HG03045 (cell line): ENCODE data around the gene CCDC17.

Experiments
- ATAC-seq: cut with Tn5 transposase; IDR thresholded peaks from one replicate; pipeline ENCODE4 v1.9.1; 2021; ENCODE audit warnings: mild to moderate bottlenecking, moderate library complexity; ENCODE audit not compliant: unreplicated experiment

CCDC17 gene

DNA sequence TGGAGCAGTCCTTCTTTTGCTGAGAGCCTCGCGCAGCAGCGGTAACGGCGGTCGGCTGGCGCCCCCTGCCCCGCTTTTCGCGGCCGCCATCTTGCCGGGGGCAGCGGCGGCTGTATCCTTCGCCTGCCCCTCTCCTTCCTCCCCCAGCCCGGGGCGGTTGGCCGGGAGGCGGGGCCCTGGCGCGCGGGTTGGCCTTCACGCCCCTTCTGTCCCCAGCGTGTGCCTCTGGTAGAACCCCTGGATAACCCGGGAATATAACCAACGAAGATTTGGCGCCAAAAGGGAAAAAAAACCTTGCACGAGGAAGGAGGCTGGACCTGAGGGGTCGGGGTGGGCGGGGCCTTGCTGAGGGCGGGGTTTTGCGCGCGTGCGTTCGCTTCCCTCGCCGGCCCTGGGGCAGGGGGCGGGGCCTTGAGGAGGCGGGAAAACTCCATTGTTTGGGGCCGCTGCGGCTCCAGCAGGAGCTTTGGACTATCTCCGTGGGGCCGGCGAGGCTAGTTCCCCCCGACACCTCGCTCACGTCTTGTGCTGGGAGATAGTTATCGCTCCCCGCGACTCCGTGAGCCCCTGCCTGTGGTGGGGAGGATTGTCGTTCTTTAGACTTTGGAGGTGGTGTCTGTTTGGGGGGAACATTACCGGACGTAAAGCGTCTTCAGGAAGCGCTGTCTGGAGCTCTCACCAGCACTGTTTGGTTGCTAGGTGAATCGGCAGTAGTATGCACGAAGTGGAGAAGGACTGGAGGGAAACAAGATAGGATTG, 39.3 kb downstream of the CCDC17 start:
- peak; percentile 31 for ATAC-seq

DNA sequence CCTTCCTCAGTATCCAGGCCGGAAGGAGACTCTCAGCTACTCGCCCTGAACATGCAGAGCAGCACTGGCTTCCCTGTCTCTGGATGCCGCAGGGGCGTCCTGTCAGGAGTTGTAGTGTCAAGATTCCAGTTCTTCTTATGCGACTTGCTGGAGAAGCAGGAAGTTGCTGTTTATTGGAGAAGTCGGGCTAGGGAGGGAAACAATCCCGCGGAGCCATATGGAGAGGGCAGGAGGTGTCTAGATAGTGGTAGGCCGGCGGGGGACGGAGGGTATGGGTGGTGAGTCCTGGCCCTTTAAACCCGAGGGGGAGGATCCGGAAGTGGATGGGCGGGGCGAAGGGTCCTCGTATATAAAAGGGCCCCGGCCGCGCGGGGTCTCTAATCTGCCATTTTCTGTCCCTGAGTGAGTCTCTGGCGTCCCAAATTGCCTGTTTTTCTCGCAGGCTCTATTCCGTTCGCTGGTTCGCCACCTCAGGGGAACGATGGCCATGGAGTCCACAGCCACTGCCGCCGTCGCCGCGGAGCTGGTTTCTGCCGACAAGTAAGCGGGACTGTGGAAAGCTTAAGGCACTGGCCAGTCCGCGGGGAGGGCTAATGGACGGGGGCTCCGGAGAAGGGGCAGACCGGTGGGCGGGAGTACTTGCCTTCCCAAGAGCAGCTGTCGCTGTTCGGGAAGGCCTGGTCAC, 40.0 kb downstream of the CCDC17 start, which contains the start of gene NASP:
TSS of gene NASP (plus strand) at position 376 of the 685 bp plus-strand sequence. CDS start at position 482, 106 bp downstream.
- peak; percentile 52 for ATAC-seq

DNA sequence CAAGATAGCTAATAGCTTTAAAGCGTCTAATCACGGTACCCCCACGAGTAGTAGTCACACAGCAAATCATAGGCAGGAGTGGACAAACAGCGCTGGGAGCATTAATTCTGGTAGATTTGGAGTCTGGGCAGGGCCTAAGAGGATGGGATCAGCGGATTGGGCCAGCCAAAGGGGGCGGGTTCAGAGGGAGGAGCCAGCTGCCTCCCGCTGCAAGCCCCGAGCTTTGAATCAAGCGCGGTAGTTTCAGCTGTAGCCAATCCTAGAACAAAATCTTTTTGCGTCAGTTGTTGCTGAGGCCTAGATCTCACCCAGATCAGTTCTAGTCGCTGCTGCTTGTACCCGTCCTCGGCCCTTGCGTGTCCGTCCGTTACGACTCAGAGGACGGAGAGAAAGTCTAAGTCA, 40.6 kb downstream of the CCDC17 start:
- ATAC-seq: peak; percentile 73

DNA sequence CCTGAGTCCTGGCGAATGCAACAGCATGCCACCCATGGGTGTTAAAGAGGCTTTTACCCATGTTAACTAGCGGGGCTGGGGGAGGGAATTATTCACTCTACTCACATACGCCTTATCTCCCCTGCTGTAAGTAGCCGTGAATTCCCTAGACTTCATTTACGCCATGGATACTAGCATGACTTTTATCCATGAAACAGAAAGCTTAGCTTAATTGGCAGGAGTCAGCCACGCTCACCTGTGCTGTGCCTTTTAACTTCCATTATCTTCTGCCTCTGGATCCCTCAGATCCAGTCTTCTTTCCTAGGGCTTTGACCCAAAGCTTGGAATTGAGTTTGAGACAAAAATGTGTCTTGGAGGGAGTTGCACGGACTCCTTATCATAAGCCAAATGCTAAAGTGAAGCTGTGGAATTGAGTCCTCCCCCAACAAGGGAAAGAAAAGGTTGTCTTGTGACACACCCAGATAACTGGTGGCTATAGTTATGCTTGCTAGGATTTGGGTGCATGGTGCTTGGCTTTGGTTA, 49.7 kb downstream of the CCDC17 start:
- no peak for ATAC-seq

DNA sequence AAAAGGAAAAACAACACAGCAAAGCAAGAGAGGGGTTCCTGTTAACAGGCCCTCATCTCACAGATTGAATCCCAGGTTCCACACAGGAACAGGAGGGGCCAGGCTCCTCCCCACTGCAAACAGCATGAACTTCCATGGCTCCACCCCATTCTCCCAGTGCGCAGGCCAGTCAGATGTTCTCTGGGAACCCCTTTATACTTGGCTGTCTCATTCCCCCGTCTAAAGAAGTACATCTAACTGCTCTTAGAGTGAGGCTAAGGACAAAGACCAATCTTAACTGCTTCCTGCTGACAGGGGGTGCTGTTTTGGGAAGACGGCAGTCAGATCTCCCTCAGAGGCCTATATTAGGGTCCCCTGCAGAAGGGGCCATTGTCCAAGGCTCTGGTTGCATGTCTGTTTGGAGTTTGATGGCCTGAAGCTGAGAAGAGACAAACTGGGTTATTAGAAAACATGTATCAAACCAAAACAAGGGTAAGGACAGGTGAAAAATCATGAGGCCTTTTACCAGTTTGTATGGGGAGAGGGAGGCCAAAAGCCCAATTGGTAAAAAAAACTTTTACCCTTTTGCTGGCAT, 50.5 kb downstream of the CCDC17 start:
- no peak for ATAC-seq

DNA sequence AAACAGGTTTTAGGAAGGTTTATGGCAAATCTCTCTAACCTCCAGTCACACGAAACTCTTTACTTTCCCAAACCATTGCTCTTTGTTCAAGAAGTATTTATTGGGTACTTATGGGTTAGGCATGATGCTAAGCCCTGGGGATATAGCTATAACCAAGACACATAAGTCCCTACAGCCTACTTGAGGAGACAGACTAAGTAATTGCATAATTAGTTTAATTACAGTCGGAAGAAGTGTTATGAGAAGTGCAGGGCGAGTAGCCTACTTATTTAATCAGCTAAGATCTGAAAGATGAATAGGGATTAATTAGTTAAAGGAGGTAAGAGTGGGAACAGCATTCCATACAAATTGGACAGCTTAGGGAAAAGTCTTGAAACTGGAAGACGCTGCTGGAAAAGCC, 53.2 kb downstream of the CCDC17 start:
- no peak for ATAC-seq
